ENCODE results near the gene CRTAC1. TPM values are rescaled to one million over a fixed set of nuclear protein-coding genes. Genes with fewer than 3 reads are reported as not detected.
"Not testable (repeated sequence)": the region's sequence is repeated elsewhere in the genome, so short reads cannot be mapped to it uniquely, and the experiment has no call there.

CRTAC1 gene
- total RNA-seq, 1 experiment from 2014 or later, result 1.8 TPM

- no peak for DNase-seq (ENCODE audit: low read depth, low spot score)
- in situ Hi-C loops (cut with HindIII; ENCODE audit: low pct_unique_long_range_greater_than_20kb, low sequenced_read_pairs), result no loop called here
Measured at GRCh38 chr10:97844678-97845077, 185.7 kb downstream of the CRTAC1 start.

- DNase-seq (ENCODE audit: low read depth, low spot score); in situ Hi-C loops (cut with HindIII; ENCODE audit: low pct_unique_long_range_greater_than_20kb, low sequenced_read_pairs): not testable (repeated sequence)
Measured at GRCh38 chr10:97843972-97844371, 186.4 kb downstream of the CRTAC1 start.

GRCh38 chr10:97843281-97843671 lies 187.1 kb downstream of the CRTAC1 start:
- peak; percentile 99 for DNase-seq (ENCODE audit: low read depth, low spot score)
- in situ Hi-C loops (cut with HindIII; ENCODE audit: low pct_unique_long_range_greater_than_20kb, low sequenced_read_pairs), result no loop called here

GRCh38 chr10:97842656-97843280 lies 187.7 kb downstream of the CRTAC1 start:
- in situ Hi-C loops (cut with HindIII; ENCODE audit: low pct_unique_long_range_greater_than_20kb, low sequenced_read_pairs), result no loop called here
- DNase-seq (ENCODE audit: low read depth, low spot score), result peak; percentile 94

GRCh38 chr10:97842114-97842513 lies 188.3 kb downstream of the CRTAC1 start:
- DNase-seq (ENCODE audit: low read depth, low spot score); in situ Hi-C loops (cut with HindIII; ENCODE audit: low pct_unique_long_range_greater_than_20kb, low sequenced_read_pairs): not testable (repeated sequence)

- DNase-seq (ENCODE audit: low read depth, low spot score); in situ Hi-C loops (cut with HindIII; ENCODE audit: low pct_unique_long_range_greater_than_20kb, low sequenced_read_pairs): not testable (repeated sequence)
Measured at GRCh38 chr10:97841166-97841565, 189.3 kb downstream of the CRTAC1 start.

GRCh38 chr10:97838091-97838490 lies 192.3 kb downstream of the CRTAC1 start:
- no peak for DNase-seq (ENCODE audit: low read depth, low spot score)
- in situ Hi-C loops (cut with HindIII; ENCODE audit: low pct_unique_long_range_greater_than_20kb, low sequenced_read_pairs), result no loop called here

GRCh38 chr10:97836446-97836845 lies 194.0 kb downstream of the CRTAC1 start:
- in situ Hi-C loops (cut with HindIII; ENCODE audit: low pct_unique_long_range_greater_than_20kb, low sequenced_read_pairs), result no loop called here

GRCh38 chr10:97831259-97831658 lies 199.2 kb downstream of the CRTAC1 start:
- DNase-seq (ENCODE audit: low read depth, low spot score), result no peak
- in situ Hi-C loops (cut with HindIII; ENCODE audit: low pct_unique_long_range_greater_than_20kb, low sequenced_read_pairs), result no loop called here

More at GRCh38 chr10:97836446-97836845, 194.0 kb downstream of the CRTAC1 start:
- DNase-seq (ENCODE audit: low read depth, low spot score), result no peak

- DNase-seq (ENCODE audit: low read depth, low spot score), result peak; percentile 30
- in situ Hi-C loops (cut with HindIII; ENCODE audit: low pct_unique_long_range_greater_than_20kb, low sequenced_read_pairs), result no loop called here
Measured at GRCh38 chr10:97830064-97830463, 200.4 kb downstream of the CRTAC1 start.

- no peak for DNase-seq (ENCODE audit: low read depth, low spot score)
- in situ Hi-C loops (cut with HindIII; ENCODE audit: low pct_unique_long_range_greater_than_20kb, low sequenced_read_pairs), result no loop called here
Measured at GRCh38 chr10:97828721-97829120, 201.7 kb downstream of the CRTAC1 start.

- in situ Hi-C loops (cut with HindIII; ENCODE audit: low pct_unique_long_range_greater_than_20kb, low sequenced_read_pairs), result no loop called here
- DNase-seq (ENCODE audit: low read depth, low spot score), result no peak
Measured at GRCh38 chr10:97827702-97828291, 202.6 kb downstream of the CRTAC1 start.

- in situ Hi-C loops (cut with HindIII; ENCODE audit: low pct_unique_long_range_greater_than_20kb, low sequenced_read_pairs), result no loop called here
Measured at GRCh38 chr10:97826892-97827291, 203.5 kb downstream of the CRTAC1 start.

GRCh38 chr10:97825020-97825760 lies 205.2 kb downstream of the CRTAC1 start:
- no peak for DNase-seq (ENCODE audit: low read depth, low spot score)

More at GRCh38 chr10:97826892-97827291, 203.5 kb downstream of the CRTAC1 start:
- DNase-seq (ENCODE audit: low read depth, low spot score), result no peak

GRCh38 chr10:97823734-97824133 lies 206.7 kb downstream of the CRTAC1 start:
- no peak for DNase-seq (ENCODE audit: low read depth, low spot score)
- in situ Hi-C loops (cut with HindIII; ENCODE audit: low pct_unique_long_range_greater_than_20kb, low sequenced_read_pairs), result no loop called here

More at GRCh38 chr10:97825020-97825760, 205.2 kb downstream of the CRTAC1 start:
- in situ Hi-C loops (cut with HindIII; ENCODE audit: low pct_unique_long_range_greater_than_20kb, low sequenced_read_pairs), result no loop called here

- no peak for DNase-seq (ENCODE audit: low read depth, low spot score)
- in situ Hi-C loops (cut with HindIII; ENCODE audit: low pct_unique_long_range_greater_than_20kb, low sequenced_read_pairs), result no loop called here
Measured at GRCh38 chr10:97822261-97822687, 208.1 kb downstream of the CRTAC1 start.

- in situ Hi-C loops (cut with HindIII; ENCODE audit: low pct_unique_long_range_greater_than_20kb, low sequenced_read_pairs), result no loop called here
- DNase-seq (ENCODE audit: low read depth, low spot score), result no peak
Measured at GRCh38 chr10:97821308-97822038, 208.9 kb downstream of the CRTAC1 start.

GRCh38 chr10:97820096-97820704 lies 210.2 kb downstream of the CRTAC1 start:
- in situ Hi-C loops (cut with HindIII; ENCODE audit: low pct_unique_long_range_greater_than_20kb, low sequenced_read_pairs), result no loop called here
- no peak for DNase-seq (ENCODE audit: low read depth, low spot score)

Measured in SK-MEL-5 (cell line).